SJSA1 (cell line): ENCODE results near the gene DCAF7. TPM values are rescaled to one million over a fixed set of nuclear protein-coding genes. Genes with fewer than 3 reads are reported as not detected.

Source experiments
- DNase-seq, 2 experiments: peaks; one replicate each; pipeline ENCODE4 v3.0.0-alpha.2; 2015 to 2020; ENCODE audit warnings: low spot score in 2 of 2, low read depth in 1 of 2
- H3K27ac ChIP-seq: fragments of 250-450 bp; sonication (Bioruptor Pico); 2 replicates; pipeline ENCODE4 v1.5.1; 2020; ENCODE audit warnings: mild to moderate bottlenecking, moderate library complexity
- H3K27me3 ChIP-seq: fragments of 250-450 bp; sonication (Bioruptor Pico); replicated peaks from 2 replicates; pipeline ENCODE4 v1.5.1; 2020; ENCODE audit warnings: mild to moderate bottlenecking, moderate library complexity
- H3K36me3 ChIP-seq: fragments of 250-450 bp; sonication (Bioruptor Pico); 2 replicates; pipeline ENCODE4 v1.5.1; 2020; ENCODE audit warnings: mild to moderate bottlenecking
- H3K4me1 ChIP-seq: fragments of 250-450 bp; sonication (Bioruptor Pico); replicated peaks from 2 replicates; pipeline ENCODE4 v1.6.1; 2021; ENCODE audit warnings: mild to moderate bottlenecking
- H3K4me3 ChIP-seq: fragments of 250-450 bp; sonication (Bioruptor Pico); 2 replicates; pipeline ENCODE4 v1.5.1; 2020; ENCODE audit warnings: mild to moderate bottlenecking
- H3K9me3 ChIP-seq: fragments of 250-450 bp; sonication (Bioruptor Pico); replicated peaks from 2 replicates; pipeline ENCODE4 v1.5.1; 2020; ENCODE audit warnings: mild to moderate bottlenecking
- total RNA-seq: library from RNA; depleted of rRNA; stranded (reverse); fragments of >200 nt; shearing (Covaris generic); gene quantifications from 2 replicates; pipeline ENCODE4 v1.2.3, GENCODE V29; 2014

The DCAF7 gene
- total RNA-seq, 1 experiment from 2014 or later, result 68.5 TPM

DNA sequence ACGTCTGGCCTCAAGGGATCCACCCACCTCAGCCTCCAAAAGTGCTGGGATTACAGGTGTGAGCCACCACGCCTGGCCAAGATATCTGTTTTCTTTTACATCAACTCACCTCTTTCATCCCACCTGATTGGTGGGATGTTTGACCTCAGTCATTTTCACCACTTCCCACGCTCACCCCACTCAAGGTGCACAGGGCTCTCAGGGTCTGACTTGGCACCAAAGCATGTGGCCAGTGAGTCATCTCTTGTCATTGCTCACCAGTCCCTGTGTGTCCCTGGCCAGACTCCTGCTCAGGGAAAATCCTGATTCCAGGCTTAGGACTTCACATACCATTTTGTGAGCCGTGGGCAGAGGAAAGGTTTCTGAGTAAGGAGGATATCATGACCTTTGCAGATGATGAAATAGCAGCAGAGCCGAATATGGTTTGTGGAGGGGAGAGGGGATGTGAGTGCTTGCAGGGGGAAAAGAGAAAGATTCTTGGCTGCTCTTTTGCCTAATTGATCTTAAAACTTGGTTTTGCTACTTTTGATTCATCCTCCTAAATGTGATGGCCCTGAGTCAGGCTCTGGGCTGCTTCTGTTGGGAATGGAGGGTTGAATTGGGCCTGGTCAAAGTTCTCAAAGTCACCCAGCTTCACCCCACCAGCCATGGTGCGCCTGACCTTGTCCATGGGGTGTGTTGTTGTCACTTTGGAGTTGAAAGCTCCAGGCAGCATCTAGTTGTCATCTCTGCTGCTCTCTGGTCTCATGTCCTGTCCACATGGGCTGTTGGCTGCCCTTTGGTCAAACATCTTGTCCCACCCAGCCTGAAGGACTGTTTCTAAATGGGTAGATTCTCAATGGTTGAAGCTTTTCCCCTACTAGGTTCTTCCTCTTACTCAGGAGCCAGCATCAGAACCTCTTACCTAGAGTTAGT, 33.1 kb upstream of the DCAF7 start:
- H3K4me3 ChIP-seq, result no peak overlapping the region
- H3K27ac ChIP-seq, result no peak overlapping the region
- H3K4me1 ChIP-seq, result peaks cover 14% of the 10 kb centered on the region
- H3K9me3 ChIP-seq, result peaks cover 3% of the 10 kb centered on the region; the same call in 1 of the 2 replicates
- peaks cover 6% of the 10 kb centered on the region for H3K27me3 ChIP-seq
- no peaks in the 10 kb centered on the region for H3K36me3 ChIP-seq
- peak; percentile 44 to 72 for DNase-seq

- Histone ChIP-seq H3K36me3 (no peaks in the 10 kb centered on the region), H3K4me3 (no peak overlapping the region), H3K27me3 (peaks cover 6% of the 10 kb centered on the region), H3K4me1 (peaks cover 14% of the 10 kb centered on the region), H3K27ac (no peak overlapping the region), H3K9me3 (peaks cover 3% of the 10 kb centered on the region; the same call in 1 of the 2 replicates)
- DNase-seq, result no peak
These were observed 32.3 kb upstream of the DCAF7 start for GRCh38 chr17:63517825-63518534.

- Histone ChIP-seq H3K27ac (no peak overlapping the region), H3K9me3 (no peaks in the 10 kb centered on the region), H3K27me3 (peaks cover 6% of the 10 kb centered on the region), H3K4me3 (no peak overlapping the region), H3K4me1 (peaks cover 18% of the 10 kb centered on the region), H3K36me3 (no peaks in the 10 kb centered on the region)
- no peak for DNase-seq
These were observed 31.0 kb upstream of the DCAF7 start for GRCh38 chr17:63519116-63519881.

GRCh38 chr17:63519972-63520882, 30.1 kb upstream of the DCAF7 start:
- no peak for DNase-seq
- Histone ChIP-seq H3K36me3 (no peaks in the 10 kb centered on the region), H3K9me3 (no peaks in the 10 kb centered on the region), H3K4me3 (no peak overlapping the region), H3K27me3 (peaks cover 7% of the 10 kb centered on the region), H3K4me1 (peaks cover 18% of the 10 kb centered on the region), H3K27ac (no peak overlapping the region)

DNA sequence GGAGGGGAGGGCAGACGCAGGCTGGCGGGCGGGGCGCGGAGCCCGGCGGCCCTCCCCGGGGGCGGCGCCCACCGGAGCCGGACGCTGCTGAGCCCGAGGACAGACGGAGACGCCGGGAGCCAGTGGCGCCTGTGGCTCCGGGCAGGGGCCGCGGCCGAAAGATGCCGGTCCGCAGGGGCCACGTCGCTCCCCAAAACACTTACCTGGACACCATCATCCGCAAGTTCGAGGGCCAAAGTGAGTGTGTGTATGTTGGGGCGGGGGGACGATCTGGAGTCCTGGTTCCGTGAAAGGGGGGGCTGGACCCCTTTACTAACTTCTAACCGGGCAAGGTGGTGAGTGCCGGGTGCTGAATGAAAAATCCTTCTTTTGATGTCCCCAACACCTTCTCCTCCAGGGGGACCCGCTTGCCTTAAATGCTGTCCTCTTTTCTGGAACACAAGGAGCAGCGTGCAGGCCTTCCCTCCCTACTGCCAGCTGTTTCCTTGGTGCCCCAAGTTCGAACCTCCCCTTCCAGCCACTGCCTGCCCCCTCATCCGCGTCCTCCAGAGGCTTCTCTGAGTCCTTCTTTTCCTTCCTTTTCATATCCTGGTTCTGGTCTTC, 26.9 kb upstream of the DCAF7 start, which contains the start of gene KCNH6:
TSS of gene KCNH6 (plus strand) at position 106 of the 603 bp plus-strand sequence. CDS start at position 162, 56 bp downstream.
- peaks cover 9% of the 10 kb centered on the region for H3K27me3 ChIP-seq
- no peak within 1 kb of the TSS for H3K4me3 ChIP-seq
- DNase-seq, result no peak

DNA sequence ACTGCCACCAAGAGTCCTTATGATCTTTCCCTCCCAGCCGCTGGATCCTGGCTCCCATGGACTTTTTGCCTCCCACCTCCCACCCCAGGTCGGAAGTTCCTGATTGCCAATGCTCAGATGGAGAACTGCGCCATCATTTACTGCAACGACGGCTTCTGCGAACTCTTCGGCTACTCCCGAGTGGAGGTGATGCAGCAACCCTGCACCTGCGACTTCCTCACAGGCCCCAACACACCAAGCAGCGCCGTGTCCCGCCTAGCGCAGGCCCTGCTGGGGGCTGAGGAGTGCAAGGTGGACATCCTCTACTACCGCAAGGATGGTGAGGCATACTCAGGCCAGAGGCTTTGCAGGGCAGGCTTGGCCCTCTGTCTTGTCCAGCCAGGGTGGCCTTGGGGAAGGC, 26.2 kb upstream of the DCAF7 start:
- Histone ChIP-seq H3K36me3 (no peaks in the 10 kb centered on the region), H3K27ac (no peak overlapping the region), H3K4me1 (peaks cover 4% of the 10 kb centered on the region), H3K4me3 (no peak overlapping the region), H3K9me3 (no peaks in the 10 kb centered on the region), H3K27me3 (peaks cover 9% of the 10 kb centered on the region)
- DNase-seq, result no peak

More for the DNA sequence above, 26.9 kb upstream of the DCAF7 start, which contains the start of gene KCNH6:
- Histone ChIP-seq H3K9me3 (no peaks in the 10 kb centered on the region), H3K27ac (no peak within 1 kb of the TSS), H3K36me3 (no peaks in the 10 kb centered on the region), H3K4me1 (peaks cover 4% of the 10 kb centered on the region)

DNA sequence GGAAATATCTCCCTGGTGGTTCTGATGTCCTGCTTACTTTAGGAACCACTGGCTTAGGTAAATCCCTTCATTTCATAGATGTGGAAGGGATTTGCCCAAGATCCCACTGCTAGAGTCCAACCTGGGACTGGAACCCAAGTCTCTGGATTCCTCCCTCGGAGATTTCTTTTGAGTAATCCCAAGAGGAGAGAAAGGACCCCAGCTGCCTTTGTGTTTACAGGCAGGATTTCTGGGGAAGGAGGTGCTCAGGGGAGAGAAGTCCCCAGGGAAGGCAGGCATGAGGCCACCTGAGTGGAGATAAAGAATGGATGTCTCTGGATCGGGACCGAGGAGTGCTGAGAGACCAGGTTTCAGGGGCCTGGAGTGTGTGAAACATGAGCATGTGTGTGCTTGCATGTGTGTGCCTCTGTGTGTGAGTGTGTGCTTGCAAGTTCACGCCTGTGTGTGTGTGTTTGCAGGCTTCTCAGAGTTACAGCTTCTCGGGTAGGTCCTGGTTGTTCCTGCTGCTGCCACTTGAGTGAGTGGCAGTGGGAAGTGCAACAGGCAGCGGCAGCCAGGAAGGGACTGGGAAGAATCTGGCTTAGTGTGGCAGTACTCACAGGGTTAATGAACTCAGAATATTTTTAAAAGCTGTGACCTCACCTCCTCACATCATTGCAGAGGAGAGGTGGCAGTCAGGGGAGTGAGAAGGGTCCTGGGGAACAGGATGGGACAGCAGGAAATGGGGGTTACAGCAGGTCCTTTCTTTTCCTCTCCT, 24.9 kb upstream of the DCAF7 start:
- Histone ChIP-seq H3K9me3 (no peaks in the 10 kb centered on the region), H3K4me1 (peaks cover 4% of the 10 kb centered on the region), H3K36me3 (no peaks in the 10 kb centered on the region), H3K27me3 (peaks cover 9% of the 10 kb centered on the region), H3K27ac (no peak overlapping the region), H3K4me3 (no peak overlapping the region)
- no peak for DNase-seq

DNA sequence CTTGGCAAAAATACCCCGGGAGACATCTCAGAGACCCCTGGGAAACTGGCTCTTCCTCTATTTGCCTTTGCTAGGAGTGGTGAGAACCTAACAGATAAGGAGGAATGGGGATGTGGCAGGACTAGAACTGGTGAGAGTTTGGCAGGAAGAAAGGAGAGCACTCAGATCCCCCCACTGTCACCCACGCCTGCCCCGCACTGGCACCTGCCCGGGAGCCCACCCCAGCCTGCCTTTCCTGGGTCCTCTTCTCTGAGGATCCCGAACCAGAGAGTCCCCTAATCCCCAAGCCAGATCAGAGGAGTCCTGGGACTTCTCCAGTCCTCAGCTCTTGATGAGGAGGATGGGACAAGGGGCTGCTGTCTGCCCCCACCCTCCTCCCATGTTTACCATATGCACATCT, 23.4 kb upstream of the DCAF7 start:
- Histone ChIP-seq H3K4me1 (peaks cover 4% of the 10 kb centered on the region), H3K36me3 (no peaks in the 10 kb centered on the region)
- no peak for DNase-seq

GRCh38 chr17:63528183-63528582, 22.1 kb upstream of the DCAF7 start:
- H3K27ac ChIP-seq, result no peak overlapping the region
- no peaks in the 10 kb centered on the region for H3K9me3 ChIP-seq
- peaks cover 3% of the 10 kb centered on the region for H3K4me1 ChIP-seq
- H3K36me3 ChIP-seq, result no peaks in the 10 kb centered on the region
- peaks cover 11% of the 10 kb centered on the region for H3K27me3 ChIP-seq
- DNase-seq, result no peak
- H3K4me3 ChIP-seq, result no peak overlapping the region

More for the DNA sequence above, 23.4 kb upstream of the DCAF7 start:
- Histone ChIP-seq H3K9me3 (no peaks in the 10 kb centered on the region), H3K27ac (no peak overlapping the region), H3K4me3 (no peak overlapping the region), H3K27me3 (peaks cover 9% of the 10 kb centered on the region)

GRCh38 chr17:63529711-63530556, 20.3 kb upstream of the DCAF7 start:
- Histone ChIP-seq H3K36me3 (no peaks in the 10 kb centered on the region), H3K27me3 (peaks cover 9% of the 10 kb centered on the region), H3K4me3 (no peak overlapping the region), H3K4me1 (no peaks in the 10 kb centered on the region), H3K27ac (no peak overlapping the region), H3K9me3 (no peaks in the 10 kb centered on the region)
- DNase-seq, result no peak

GRCh38 chr17:63530557-63531021, 19.7 kb upstream of the DCAF7 start:
- Histone ChIP-seq H3K4me1 (no peaks in the 10 kb centered on the region), H3K4me3 (no peak overlapping the region), H3K9me3 (no peaks in the 10 kb centered on the region), H3K27ac (no peak overlapping the region), H3K27me3 (peaks cover 6% of the 10 kb centered on the region), H3K36me3 (no peaks in the 10 kb centered on the region)
- DNase-seq, result no peak
